NCI-H1694 (cell line): Measurements from ENCODE around the gene APOM.
A peak's percentile ranks its signal among the peaks of the same experiment; 100 is the strongest.

Source experiments
- DNase-seq: peaks from one replicate; lab custom pipeline; 2025; lab: John Stamatoyannopoulos, UW

APOM gene

DNA sequence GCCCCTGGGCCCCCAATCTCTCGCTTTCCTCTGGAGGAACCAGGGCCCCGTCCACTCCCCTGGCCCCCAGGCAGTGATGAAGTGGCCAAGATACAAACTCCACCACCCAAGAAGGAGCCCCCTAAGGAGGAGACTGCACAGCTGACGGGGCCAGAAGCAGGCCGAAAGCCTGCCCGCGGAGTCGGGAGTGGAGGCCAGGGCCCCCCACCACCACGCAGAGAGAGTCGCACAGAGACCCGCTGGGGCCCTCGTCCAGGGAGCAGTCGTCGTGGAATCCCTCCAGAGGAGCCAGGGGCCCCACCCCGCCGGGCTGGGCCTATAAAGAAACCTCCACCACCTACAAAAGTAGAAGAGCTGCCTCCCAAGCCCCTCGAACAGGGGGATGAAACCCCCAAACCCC is 24.5 kb upstream of the APOM start:
- no peak for DNase-seq

DNA sequence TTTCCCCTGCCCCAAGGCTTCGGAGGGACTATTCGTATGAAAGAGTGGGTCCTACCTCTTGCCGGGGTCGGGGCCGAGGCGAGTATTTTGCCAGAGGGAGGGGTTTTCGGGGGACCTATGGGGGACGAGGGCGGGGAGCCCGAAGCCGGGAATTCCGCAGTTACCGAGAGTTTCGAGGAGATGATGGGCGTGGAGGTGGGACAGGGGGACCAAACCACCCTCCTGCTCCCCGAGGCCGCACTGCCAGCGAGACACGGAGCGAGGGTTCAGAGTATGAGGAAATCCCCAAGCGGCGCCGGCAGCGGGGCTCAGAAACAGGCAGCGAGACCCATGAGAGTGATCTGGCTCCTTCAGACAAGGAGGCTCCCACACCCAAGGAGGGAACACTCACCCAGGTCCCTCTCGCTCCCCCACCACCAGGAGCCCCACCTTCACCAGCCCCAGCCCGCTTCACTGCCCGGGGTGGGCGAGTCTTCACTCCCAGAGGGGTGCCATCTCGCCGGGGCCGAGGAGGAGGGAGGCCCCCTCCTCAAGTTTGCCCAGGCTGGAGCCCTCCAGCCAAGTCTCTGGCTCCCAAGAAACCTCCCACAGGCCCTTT is 23.9 kb upstream of the APOM start:
- no peak for DNase-seq

DNA sequence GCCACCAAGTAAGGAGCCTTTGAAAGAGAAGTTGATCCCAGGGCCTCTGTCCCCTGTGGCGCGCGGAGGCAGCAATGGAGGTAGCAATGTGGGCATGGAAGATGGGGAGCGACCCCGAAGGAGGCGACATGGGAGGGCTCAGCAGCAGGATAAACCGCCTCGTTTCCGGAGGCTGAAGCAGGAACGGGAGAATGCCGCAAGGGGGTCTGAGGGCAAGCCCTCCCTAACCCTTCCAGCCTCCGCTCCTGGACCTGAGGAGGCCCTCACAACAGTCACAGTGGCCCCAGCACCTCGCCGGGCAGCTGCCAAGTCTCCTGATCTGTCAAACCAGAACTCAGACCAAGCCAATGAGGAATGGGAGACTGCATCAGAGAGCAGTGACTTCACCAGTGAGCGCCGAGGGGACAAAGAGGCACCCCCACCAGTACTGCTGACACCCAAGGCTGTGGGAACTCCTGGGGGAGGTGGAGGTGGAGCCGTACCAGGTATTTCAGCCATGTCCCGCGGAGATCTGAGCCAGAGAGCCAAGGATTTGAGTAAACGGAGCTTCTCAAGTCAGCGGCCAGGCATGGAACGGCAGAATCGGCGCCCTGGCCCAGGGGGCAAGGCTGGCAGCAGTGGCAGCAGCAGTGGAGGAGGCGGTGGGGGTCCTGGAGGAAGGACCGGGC is 23.3 kb upstream of the APOM start:
- DNase-seq: no peak

DNA sequence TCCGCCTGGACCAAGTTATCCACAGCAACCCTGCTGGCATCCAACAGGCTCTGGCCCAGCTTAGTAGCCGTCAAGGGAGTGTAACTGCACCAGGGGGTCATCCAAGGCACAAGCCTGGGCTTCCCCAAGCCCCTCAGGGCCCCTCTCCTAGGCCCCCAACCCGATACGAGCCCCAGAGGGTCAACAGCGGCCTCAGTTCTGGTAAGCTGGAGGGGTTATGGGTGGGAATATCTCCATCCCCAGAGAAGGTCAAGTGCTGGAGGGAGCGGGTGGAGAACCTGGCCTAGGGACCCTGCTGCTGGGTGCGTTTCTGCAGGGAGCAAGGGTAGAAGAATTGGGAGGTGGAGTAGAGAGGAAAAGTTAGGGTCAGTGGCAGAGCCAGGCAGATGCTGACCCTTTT is 22.2 kb upstream of the APOM start:
- DNase-seq: no peak

DNA sequence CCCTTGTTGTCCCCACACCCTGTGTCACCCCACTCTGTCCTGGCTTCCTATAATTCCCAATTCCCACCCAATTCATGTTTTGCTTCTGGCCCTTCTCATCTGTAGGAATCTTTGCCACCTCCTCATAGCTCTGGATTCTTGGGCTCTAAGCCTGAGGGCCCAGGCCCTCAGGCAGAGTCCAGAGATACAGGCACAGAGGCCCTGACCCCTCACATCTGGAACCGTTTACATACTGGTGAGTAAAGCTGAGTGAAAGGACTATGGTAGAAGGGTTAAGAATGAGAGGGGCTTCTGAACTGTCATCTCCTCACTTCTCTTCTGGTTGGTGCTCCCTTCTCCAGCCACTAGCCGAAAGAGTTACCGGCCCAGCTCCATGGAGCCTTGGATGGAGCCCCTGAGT is 21.6 kb upstream of the APOM start:
- no peak for DNase-seq

DNA sequence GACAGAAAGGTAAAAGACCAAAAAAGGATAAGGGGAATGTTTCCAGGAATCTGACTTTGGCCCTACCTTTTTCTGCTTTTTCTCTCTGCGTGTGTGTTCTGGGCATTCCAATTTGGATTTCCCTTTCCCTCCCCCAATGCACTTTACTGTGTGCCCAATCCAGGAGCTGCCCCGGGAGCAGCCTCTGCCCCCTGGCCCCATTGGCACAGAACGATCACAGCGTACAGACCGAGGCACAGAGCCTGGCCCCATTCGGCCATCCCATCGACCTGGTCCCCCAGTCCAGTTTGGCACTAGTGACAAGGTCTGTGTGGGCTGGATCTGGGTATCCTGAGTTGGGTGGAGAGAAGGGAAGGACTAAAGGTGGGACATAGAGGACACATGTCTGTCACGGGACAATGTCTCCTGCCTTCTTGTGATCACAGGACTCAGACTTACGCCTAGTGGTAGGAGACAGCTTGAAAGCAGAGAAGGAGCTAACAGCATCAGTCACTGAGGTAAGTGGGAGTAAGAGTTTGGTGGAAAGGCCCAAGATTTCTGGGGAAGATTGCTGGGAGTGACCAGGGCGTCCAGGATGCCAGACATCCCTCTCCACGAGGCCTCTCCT is 20.6 kb upstream of the APOM start:
- DNase-seq: no peak

DNA sequence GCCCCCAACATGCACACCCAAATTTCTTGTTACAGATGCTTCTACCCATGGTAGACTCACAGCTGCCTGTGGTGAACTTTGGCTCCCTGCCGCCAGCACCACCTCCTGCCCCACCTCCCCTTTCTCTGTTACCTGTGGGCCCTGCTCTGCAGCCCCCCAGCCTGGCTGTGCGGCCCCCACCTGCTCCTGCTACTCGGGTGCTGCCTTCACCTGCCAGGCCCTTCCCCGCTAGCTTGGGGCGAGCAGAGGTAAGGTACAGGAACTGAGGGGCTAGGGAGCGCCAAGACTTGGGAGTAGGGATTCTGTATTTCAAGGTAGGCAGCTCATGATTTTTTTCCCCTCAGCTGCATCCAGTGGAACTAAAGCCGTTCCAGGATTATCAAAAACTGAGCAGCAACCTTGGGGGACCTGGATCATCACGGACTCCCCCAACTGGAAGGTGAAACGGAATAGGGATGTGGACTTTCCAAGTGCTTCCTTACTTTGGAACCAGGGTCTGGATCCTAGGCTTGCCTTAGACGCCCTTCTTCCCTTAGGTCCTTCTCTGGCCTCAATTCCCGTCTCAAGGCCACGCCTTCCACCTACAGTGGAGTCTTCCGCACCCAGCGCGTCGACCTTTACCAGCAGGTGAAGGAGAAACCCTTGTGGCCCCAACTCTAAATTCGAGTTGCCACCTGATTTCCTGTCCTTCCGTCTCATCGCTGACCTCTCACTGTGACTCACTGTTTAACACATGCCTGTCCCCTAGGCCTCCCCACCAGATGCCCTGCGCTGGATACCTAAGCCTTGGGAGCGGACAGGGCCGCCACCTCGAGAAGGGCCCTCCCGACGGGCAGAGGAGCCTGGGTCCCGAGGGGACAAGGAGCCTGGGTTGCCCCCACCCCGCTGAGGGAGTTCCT is 18.7 kb upstream of the APOM start:
- no peak for DNase-seq

DNA sequence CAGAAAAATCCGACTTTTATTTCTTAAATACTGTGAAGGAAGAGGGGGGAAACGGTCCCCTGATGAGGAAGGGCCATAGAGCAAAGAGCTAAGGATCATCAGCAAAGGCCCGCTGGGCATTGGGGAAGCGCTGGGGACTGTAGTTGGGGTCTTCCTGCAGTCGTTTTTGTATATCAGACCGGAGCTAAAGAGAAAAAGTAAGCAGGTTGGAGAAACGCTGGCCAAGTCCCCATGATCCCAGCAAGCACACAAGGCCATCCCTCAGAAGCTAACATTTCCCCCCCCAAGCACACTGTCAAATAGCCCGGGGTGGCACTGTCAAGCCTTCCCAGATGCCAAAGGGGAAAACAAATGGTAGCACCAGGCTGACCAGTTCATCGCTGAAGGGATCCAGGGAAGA is 16.7 kb upstream of the APOM start:
- DNase-seq: no peak

DNA sequence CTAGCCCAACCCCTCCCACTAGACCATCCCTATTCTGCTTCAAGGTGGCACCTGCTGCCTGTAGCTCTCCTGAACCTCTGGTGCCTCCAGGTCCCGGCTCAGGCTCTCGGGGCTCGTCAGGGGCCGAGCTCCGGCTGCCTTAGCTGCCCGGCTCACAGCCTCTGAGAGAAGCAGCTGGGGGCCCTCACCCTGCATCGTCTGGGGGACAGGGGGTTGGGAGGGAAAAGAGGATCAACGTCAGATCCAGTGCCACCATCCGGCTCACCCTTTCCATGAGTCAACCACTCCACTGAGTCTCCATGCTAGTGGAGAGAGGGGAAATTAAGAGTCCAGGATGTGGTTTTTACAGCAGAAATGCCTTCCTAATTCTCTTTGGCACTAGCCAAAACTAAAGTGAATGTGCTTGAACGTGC is 16.2 kb upstream of the APOM start:
- DNase-seq: no peak

DNA sequence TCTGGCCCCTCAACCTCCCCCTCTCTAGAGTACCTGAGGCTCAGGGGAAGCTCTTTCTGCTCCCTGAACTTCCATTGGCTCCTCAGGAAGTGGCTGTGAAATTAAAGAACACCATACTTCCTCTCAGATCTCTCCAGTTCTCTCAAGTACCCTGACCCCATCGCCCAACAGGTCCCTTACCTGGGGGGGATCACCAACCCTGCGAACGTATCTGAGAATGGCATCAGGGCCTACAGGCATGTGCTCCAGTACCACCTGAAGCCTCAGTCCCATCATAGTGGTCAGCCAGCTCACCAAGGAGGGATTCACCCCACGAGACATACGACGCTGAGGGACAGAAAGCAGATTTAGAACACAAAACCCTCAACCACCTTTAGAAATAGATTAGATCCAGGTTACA is 15.1 kb upstream of the APOM start:
- DNase-seq: no peak

DNA sequence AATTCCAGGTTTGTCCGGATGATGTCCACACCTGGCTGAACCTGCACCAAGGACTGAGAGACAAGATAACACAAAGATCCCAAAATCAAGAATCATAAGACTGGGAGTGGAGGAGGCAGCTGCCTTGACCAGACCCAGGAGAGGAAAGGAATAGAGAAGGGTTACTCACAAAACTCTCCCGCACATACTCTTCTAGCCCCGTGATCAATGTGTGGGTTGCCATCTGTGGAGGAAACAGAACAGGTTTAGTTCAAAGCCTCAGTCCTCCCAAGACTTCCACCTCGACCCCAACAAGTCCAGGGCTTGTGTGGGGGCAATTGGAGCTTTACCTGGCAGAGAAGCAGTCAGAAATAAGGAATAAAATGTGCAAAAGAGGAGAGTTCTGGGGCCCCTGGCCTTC is 14.3 kb upstream of the APOM start:
- DNase-seq: no peak

DNA sequence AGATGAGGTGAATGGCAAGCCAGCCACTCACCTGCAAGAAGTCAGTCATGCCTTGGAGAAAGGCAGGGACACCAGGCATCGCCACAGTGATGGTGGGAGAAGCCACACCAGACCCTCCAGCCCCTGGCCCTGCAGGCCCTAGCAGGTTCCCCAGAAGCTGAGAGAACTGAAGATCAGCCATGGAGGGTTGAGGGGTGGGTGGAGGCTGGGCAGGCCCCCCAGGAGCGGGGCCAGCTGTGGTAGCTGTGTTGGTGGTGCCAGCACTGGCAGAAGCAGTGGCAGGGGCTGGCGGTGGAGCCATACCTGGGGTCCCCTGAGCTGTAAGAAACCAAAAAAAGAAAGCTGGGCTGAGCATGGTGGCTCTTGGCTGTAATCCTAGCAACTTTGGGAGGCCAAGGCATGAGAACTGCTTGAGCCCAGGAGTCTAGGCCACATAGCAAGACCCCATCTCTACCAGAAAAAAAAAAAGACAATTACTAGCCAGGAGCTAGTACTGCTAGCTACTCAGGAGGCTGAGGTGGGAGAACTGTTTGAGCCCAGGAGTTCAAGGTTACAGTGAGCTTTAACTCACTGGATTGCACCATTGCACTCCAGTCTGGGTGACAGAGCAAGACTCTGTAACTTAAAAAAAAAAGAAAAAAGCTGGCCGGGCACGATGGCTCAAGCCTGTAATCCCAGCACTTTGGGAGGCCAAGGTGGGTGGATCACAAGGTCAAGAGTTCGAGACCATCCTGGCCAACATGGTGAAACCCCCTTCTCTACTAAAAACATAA is 12.7 kb upstream of the APOM start:
- no peak for DNase-seq

DNA sequence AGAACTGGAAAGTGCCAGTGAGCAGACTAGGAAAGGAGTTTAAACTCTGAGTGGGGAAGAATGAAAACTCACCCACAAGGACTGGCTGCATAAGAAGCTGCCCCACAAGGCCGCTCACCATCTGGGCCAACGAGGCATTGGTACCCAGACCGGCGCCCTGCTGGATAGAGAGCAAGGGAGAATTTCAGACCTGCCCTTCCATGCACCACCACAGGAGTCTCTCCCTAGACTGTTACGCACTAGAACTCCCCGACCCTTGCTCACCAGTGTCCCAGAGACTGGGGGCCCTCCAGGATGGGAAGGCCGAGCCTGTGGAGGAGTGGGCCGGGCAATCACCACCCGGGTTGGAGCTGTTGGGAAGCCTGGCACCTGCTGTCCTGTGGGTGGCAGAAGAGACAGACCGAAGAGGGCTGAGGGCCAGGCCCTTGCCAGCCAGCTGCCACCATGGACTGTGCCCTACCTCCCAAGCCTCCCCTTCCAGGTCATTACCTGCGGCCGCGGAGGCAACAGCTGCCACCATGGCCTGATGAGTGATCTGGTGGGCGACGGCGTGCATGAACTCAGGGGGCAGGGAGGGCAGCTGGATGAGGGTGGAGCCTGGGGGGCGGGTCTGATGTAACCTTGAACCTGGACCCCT is 11.8 kb upstream of the APOM start:
- DNase-seq: no peak

DNA sequence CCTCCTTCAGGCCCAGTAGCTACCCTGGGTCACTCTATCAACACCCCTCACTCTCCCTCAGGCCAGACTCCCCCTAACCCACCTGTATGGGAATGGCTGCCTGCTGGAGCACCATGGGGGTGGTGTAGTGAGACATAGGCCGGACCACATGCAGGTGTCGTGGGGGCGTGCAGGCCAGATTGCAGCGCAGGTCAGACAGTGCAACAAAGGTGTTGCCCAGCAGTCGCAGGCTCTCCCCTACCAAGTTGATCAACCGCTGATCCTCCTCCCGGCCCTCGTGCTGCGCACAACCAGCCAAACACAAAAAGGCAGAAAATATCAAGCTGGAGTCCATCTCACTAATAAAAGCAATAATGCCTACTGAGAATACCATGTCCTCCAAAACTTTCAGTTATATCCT is 10.4 kb upstream of the APOM start:
- DNase-seq: no peak

DNA sequence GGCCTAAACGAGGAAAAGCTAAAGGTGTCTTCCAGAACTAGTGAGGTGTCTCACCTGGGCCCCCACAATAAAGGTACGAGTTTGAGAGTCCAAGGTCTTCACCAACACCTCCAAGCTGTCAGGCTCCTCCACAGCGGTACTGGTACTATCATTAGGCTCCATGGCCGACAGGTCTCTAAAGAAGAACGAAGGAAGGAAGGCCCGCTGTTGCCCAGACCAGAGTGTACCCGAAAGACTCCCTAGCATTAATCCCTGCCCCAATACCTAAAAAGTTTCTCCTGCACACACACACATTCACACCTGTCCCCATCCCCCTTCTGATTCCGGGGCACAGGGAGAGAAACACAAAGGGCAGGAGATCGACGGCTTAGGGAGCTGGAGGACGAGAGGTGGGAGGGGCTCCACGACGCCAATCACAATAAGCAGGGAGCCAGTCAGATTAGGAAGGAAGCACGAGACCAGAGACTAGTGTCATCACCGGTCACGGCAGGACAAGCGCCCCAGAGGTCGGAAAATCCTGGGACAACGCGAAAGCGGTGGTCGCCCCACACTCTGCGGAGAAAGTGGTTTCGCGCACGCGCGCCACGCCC is 4.0 kb upstream of the APOM start:
- no peak for DNase-seq

DNA sequence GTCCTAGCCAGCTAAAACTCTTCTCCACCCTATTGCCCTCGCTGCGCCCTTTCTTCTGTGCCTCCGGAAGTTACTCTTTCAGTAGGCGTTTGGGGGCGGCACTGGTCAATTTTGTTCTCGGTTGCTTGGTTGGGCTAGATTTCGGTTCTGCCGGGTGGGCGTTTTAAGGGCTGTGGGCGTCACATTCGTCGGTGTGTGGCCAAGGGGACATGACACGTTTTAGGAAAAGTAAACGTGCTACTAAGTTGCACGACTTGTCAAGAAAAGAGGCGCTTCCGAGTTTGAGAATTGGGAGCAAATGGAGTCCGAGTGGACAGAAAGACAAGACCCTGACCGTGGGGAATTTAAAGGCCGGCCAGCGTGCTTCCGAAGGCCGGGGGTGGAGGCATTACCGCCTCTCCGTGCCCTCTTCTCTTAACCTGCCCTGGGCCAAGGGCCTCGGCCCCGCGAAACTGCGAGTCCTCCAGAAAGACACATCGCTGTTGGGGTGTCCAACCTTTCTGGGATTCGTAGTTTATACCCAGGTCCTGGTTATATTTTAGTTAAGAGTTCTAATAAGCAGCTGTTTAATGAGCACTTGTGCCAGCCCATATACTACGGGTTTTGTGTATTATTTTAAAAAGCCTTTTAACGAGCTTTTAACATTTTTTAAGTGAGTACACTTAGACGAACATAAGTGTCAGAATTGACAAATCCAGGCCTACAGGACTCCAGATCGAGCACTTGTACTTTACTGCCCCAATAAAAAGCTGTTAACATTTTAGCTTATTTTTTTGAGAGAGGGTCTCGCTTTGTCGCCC is 2.6 kb upstream of the APOM start:
- DNase-seq: peak; percentile 95

DNA sequence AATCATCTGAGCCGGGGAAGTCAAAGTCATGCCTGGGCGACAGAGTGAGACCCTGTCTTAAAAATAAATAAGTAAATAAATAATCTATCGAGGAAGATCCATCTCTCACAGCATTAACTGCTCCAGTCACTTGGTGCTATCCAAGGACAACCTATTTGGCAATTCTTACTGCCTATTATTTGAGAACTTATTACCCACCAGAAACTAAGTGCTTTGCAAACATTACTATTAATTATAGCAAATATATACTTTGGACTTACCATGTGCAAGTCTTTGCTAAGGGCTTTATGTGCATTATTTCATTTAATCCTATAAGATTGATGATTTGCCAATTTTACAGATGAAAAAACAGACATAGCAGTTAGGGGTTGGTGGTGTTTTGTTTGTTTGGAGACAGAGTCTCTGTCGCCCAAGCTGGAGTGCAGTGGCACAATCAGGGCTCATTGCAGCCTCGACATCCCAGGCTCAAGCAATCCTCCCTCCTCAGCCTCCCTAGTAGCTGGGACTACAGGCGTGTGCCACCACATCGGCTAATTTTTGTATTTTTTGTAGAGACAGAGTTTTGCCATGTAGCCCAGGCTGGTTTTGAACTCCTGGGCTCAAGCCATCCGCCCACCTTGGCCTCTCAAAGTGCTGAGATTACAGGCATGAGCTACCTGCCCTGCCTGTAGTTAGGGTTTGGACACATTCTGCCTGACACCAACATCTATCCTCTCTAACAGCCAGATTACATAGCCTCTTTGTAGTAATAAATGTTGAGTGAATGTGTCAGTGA is 933 bp upstream of the APOM start:
- no peak for DNase-seq

DNA sequence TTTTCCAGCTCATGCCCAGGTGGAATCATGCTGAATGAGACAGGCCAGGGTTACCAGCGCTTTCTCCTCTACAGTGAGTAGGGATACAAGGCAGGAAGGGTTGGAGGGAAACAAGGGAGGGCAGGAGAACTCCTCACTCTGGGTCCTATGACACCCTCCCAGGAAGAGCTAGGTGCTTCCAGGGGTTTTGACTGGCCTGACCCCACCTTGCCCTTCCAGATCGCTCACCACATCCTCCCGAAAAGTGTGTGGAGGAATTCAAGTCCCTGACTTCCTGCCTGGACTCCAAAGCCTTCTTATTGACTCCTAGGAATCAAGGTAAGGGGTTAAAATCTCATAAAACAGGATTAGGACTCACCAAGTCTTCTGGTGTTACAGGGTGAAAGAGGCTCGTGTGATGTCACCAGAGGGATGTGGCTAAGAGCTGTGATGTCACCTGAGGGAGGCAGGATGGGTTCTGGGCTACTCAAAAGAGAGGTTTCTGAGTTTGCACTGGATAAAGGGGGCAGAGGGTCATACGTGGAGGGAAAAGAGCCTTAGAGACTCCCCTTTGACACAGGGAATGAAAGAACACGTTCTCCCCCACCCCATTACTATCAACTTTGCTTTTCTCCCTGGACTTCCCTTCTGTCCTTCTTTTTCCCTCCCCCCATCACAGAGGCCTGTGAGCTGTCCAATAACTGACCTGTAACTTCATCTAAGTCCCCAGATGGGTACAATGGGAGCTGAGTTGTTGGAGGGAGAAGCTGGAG is 1.9 kb downstream of the APOM start:
- DNase-seq: no peak

DNA sequence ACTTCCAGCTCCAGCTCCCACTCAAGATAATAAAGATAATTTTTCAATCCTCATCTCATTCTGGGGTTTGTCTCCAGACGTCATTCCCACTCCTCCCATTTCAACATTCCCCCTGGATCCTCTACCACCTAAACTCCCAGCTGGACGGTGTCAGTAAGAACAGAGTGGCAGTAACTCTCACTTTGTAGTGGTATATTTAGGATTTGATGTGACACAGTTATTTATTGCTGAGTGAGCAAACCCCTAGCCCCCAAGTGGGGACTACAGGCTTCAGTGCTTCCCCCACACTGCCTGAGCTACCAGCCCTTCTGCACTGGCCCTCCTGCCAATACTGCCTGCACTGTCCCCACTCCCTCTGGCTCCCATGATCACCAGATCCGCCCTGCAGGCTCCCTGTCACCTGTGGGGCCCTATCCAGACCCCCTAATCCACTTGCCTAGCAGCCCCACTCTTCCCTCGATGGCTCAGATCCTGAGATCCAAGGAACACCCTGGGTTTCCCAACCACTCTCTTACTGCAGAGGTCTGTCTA is 2.5 kb downstream of the APOM start:
- no peak for DNase-seq
